Stimulated activated CD4-positive, alpha-beta T cell treated with anti-CD3 and anti-CD28 coated beads, Interleukin-12 subunit alpha, Interleukin-12 subunit beta, amount 100 ng/mL, for 4 hours (primary cell): ENCODE results near the gene RANBP3.
"Not testable (repeated sequence)": the region's sequence is repeated elsewhere in the genome, so short reads cannot be mapped to it uniquely, and the experiment has no call there.

Source experiments
- DNase-seq: peaks from one replicate; pipeline ENCODE4 v3.0.0-alpha.2; 2020

The RANBP3 gene

DNA sequence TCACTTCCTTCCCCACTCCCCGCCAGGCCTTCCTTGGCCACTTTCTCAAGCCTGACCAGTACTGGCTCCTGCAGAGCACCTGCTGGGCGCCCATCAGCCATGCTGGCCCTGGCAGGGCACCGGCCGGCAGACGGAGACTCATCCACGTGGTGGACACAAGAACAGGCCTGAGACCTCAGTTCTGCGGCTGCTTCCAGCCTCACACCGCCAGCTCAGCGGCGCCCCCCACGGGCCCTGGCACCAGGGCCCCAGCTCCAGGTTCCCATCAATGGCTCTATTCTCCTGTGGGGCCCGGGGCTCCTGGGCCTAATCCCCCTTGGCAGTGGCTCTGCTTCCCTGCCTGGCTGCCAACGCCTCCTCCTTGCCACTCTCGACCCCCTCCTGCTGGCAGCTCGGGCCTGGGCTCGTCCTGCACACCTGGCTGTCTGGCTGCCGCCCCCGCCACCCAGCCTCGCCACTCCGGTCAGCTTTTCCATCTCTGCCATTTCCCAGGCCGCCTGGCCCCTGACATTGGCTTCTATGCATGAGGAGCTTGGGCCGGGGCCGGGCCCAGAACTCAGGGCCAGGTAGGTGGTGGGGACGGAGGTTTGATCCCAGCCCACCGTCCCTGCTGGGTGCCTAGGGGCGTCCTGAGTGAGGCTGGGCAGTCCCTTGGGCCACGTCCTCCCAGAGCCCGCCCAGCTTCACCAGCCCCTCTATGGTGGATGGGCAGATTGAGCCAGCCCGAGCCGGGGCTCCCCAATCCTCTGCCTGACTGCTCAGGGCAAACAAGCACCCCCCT, 80.6 kb downstream of the RANBP3 start:
- DNase-seq = no peak

DNA sequence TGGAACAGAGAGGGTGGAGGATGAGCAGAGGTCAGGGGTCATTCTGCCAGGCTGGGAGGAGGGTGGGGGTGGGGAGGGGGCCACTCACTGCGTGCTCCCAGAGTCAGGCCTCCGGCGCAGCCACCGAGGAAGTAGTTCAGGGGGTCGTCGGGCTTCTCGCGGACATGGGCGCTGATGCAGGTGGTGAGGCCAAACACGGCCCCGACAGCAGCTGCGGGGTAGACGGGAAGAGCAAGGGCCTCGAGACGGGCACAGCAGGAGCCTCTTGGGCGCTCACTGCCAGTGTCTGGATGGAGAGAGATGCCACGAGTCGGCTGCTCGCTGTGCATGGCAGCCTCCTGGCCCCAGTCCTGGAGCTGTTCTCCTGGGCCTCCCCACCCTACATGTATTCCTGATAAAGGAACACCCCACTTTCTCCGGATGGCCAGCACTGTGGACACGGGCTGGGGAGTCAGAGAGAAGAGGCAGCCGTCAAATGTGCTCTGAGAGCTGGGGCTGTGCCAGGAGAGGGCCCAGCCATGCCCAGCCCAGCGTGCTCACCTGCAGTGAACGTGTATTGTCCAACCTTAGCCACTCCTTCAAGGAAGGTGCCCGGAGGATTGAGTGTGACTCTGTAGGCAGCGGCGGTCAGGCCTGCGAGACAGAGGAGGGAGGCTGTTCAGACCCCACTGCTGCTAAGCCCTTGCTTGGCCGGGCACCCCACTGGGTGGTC, 81.4 kb downstream of the RANBP3 start:
- no peak for DNase-seq

DNA sequence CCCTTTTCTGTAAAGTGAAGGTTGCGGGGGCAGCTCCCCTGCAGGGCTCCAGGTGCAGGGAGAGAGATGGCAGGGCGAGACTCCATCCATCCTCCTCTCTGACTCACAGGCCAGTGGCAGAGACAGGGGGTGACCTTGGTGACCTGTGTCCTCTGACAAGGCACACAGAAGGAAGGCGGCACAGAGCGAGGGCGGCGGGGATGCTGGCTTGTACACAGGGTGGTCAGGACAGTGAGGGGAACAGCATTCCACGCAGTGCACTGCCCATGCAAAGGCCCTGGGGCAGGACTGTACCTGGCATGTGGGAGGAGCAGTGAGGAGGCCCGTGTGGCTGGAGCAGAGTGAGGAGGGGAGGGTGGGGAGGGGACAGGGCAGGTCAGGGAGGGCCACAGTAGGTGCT, 82.0 kb downstream of the RANBP3 start:
- DNase-seq = no peak

GRCh38 chr19:5895409-5895808, 82.5 kb downstream of the RANBP3 start:
- no peak for DNase-seq

GRCh38 chr19:5894704-5895349, 83.1 kb downstream of the RANBP3 start:
- no peak for DNase-seq

DNA sequence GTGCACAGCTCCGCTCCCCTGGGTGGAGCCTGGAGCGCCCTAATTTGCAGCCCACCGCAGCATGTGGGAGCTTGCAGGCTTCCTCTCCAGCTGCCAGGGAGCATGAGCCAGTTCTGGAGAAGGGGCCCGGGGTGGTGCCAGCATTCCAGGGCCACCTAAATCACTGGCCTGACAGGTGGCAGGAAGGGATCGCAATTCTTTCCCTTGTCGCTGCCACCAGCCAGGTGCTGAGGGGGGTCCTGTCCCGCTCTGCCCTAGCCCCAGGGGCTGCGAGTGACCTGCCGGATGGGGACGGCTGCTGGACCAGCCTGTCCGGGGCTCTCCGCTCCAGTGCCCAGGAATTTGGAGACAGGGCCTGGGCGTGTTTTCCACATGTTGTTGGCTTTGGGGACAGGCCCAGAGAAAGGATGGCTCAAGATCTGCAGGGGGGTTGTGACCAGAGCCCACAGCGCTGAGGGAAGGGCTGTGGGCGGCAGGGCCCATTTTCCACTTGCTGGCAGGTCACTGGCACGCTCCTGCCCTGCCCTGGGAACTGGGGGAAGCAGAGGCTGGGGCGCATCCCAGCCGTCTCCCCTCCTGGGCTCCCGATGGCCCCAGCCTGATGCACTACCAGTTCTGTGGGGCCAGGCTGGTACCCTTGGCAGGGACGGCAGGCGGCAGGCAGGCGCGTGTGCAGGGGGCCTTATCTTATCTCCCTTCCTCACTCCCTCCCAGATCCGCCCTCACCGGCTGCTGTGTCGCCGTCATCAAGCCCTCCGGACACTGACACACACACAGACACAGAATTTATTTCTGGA, 83.8 kb downstream of the RANBP3 start:
- DNase-seq = no peak

GRCh38 chr19:5893296-5893903, 84.5 kb downstream of the RANBP3 start:
- DNase-seq = no peak

DNA sequence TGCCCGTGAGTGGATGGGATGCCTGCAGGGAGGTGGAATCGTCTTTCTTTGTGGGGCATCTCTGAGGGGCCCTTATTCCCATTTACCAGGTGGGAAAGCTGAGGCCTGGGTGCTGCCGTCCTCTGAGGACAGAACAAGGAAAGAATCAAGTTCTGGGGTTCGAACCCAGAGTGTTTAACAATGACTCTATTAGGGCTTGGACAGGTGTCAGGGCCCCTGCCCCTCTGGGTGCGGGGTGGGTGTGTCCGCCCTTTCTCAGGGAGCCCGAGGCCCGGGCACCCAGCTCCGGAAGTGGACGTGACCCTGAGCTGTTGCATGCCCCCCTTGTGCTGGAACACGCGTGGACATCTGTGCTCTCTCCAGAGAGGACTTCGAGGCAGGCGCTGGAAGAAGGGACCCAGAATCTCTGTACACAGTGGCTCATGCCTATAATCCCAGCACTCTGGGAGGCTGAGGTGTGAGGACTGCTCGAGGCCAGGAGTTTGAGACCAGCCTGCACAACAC, 85.1 kb downstream of the RANBP3 start:
- DNase-seq = no peak

DNA sequence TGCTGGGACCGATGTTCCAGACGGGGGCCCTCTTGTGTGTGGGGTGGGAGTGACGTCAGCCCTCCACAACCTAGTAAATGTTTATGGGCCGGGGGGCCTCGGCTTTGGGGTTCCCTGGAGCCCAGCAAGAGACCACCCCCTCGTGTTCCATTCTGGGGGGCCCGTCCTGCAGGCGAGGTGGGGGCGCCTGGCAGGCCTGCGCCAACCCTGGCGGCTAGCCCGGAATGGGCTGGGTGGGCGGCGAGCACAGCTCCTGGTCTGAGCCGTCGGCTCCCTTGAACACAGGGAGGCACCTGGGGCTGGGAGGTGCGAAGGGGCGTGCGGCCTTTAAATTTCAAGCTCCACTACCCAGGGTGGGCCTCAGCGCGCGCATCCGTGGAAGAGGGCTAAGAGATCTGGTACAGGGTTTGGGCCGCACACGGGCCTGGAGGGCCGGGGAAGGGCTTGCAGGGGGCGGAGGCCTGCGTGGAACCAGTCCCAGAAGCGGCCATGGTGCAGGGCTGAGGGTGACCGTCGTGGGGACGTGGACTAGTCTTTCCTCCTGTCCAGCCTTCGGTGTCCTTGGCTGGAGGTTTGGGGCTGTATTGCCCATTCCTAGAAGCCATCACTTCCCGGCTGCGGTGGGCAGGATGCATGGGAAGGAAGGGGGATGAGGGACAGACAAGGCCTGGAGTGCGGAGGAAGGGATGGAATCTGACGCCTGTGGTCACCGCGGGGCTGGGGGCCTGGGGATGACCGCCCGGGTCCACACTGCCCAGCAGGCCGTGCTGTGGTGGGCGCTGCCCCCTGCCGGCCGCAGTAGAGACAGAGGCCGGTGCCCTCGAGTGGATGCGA, 85.8 kb downstream of the RANBP3 start:
- DNase-seq = peak; percentile 24

DNA sequence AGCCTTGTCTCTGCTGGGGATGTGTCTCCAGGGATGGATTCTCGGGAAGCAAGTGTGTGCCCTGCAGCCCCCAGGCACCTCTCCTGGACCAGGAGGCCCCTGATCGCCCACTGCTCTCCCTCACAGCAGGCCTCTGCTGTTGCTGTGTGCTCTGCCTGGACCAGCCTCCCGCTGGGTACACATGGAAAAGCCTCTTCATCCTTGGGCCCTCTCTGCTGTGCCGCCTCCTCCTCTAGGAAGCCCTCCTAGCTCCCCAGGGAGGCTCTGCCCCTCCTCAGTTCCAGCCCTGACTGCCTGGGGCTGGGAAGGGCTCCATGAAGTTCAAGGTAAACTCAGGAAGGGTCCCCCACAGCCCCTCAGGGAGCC, 86.4 kb downstream of the RANBP3 start:
- no peak for DNase-seq

DNA sequence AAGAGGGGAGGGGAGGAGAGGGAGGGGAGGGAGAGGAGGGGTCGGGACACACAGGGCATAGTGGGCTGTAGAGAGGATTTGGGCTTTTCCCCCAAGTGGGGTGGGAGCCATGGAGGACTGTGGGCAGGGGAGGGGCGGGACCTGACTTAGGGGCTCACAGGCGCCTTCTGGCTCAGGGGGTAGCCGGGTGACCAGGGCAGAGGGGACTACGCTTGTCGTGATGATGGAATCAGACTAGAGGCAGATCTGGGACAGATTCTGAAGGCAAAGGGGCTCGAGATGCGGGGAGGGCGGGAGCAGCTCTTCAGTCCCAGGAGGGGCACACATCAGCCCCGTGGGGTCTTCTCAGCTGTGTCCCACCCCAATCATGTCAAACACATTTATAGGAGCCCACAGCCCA, 87.8 kb downstream of the RANBP3 start:
- DNase-seq = no peak

GRCh38 chr19:5889288-5889971, 88.5 kb downstream of the RANBP3 start:
- no peak for DNase-seq

DNA sequence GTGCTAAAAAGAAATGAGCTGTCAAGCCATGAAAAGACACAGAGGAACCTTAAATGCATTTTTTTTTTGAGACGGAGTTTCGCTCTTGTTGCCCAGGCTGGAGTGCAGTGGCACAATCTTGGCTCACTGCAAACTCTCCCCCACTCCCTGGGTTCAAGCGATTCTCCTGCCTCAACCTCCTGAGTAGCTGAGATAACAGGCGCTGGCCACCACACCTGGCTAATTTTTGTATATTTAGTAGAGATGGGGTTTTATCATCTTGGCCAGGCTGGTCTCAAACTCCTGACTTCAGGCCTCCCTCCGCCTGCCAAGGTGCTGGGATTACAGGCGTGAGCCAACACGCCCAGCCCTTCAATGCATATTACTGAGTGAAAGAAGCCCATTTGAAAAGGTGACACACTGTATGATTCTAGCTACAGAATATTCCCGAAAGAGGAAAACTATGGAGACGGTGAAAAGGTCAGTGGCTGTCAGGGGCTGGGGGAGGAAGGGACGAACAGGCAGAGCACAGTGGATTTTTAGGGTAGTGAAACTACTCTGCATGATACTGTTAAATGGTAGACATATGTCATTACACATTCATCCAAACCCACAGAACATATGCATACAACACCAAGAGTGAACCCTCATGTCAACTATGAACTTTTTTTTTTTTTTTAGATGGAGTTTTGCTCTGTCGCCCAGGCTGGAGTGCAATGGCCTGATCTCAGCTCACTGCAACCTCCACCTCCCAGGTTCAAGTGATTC, 93.7 kb downstream of the RANBP3 start:
- not testable (repeated sequence) for DNase-seq

GRCh38 chr19:5883157-5883873, 94.6 kb downstream of the RANBP3 start:
- not testable (repeated sequence) for DNase-seq

GRCh38 chr19:5882421-5882968, 95.4 kb downstream of the RANBP3 start:
- no peak for DNase-seq

DNA sequence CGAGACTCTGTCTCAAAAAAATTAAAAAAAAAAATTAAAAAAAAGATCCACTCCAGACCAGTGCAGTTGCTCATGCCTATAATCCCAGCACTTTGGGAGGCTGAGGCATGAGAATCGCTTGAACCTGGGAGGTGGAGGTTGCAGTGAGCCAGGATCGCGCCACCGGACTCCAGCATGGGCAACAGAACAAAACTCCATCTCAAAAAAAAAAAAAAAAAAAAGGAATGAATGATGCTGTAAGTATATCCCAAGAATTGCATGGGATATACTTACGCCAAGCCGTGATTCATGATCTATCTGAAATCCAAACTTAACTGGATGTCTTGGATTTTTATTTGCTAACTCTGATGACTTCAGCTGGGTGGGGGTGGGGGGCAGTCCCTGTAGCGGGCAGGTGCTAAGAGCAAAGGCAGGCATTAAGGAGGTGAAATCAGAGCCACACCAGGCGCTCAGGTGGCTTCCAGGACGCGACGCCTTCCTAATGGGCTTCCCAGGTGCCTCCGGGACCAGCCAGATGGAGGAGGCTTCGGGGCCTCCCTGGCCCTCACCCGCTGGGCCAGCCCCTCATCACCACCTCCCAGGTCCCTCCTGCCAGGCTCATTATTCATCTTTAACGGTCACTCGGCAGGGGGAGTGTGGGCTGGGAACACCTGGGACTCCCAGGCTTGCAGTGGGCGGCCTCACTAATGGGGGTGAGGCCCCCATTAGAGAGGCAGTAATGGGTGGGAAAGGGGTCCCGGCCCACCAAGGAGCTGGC, 96.2 kb downstream of the RANBP3 start:
- DNase-seq = no peak

- DNase-seq = no peak
Measured at GRCh38 chr19:5880604-5881078, 97.3 kb downstream of the RANBP3 start.

- DNase-seq = no peak
Measured at GRCh38 chr19:5880196-5880595, 97.7 kb downstream of the RANBP3 start.
